Keratinocyte (primary cell): ENCODE results near the gene LYPD6B. TPM values are rescaled to one million over a fixed set of nuclear protein-coding genes. Genes with fewer than 3 reads are reported as not detected.

ENCODE experiments used
- DNase-seq: peaks from one replicate; pipeline ENCODE4 v3.0.0-alpha.2; 2011; ENCODE audit warnings: low read depth, missing footprints, low spot score
- FAIRE-seq: peaks from 2 replicates; lab custom pipeline; 2011; peaks lifted over from hg19 to GRCh38; lab: Jason Lieb, UNC
- H2AFZ ChIP-seq: 2 replicates; pipeline ENCODE4 v1.6.0; 2012; ENCODE audit warnings: low read length, control low read depth, inconsistent platforms; ENCODE audit not compliant: control insufficient read depth
- H3K27ac ChIP-seq: 2 replicates; pipeline ENCODE4 v1.5.1; 2011; ENCODE audit warnings: low read length; ENCODE audit not compliant: control insufficient read depth, insufficient read depth
- H3K27me3 ChIP-seq: 3 replicates; pipeline ENCODE4 v1.6.0; 2011; ENCODE audit warnings: low read length; ENCODE audit not compliant: control insufficient read depth, insufficient read depth; ENCODE audit errors: extremely low read depth
- H3K36me3 ChIP-seq, 2 experiments: 2 replicates in 1 of 2; 3 replicates in 1 of 2; pipeline ENCODE4 v1.5.1; 2011; ENCODE audit warnings: low read length in 2 of 2, mild to moderate bottlenecking in 1 of 2; ENCODE audit not compliant: control insufficient read depth in 2 of 2, insufficient read depth in 2 of 2; ENCODE audit errors: extremely low read depth in 1 of 2
- H3K4me1 ChIP-seq: 3 replicates; pipeline ENCODE4 v1.5.1; 2011; ENCODE audit warnings: low read length; ENCODE audit not compliant: control insufficient read depth, insufficient read depth; ENCODE audit errors: extremely low read depth
- H3K4me2 ChIP-seq: 3 replicates; pipeline ENCODE4 v1.6.0; 2011; ENCODE audit warnings: low read depth, low read length; ENCODE audit not compliant: control insufficient read depth, insufficient read depth; ENCODE audit errors: extremely low read depth
- H3K4me3 ChIP-seq, 3 experiments: fragments of 200-600 bp in 1 of 3; sonication (generic) in 1 of 3; 2 replicates in 2 of 3; 3 replicates in 1 of 3; pipeline ENCODE4 v1.5.1; 2011 to 2016; ENCODE audit warnings: low read length in 3 of 3, mild to moderate bottlenecking in 3 of 3, control low read depth in 2 of 3, inconsistent platforms in 1 of 3, low read depth in 1 of 3, mixed read lengths in 1 of 3, mixed run types in 1 of 3, moderate library complexity in 1 of 3; ENCODE audit not compliant: control insufficient read depth in 2 of 3, insufficient read depth in 2 of 3; ENCODE audit errors: extremely low read depth in 1 of 3
- H3K79me2 ChIP-seq: 2 replicates; pipeline ENCODE4 v1.6.0; 2012; ENCODE audit warnings: low read length; ENCODE audit not compliant: control insufficient read depth, insufficient read depth
- H3K9ac ChIP-seq: 3 replicates; pipeline ENCODE4 v1.6.0; 2011; ENCODE audit warnings: low read length; ENCODE audit not compliant: control insufficient read depth, insufficient read depth; ENCODE audit errors: extremely low read depth
- H3K9me1 ChIP-seq: 3 replicates; pipeline ENCODE4 v1.6.0; 2011; ENCODE audit warnings: low read length; ENCODE audit not compliant: control insufficient read depth, insufficient read depth; ENCODE audit errors: extremely low read depth
- H3K9me3 ChIP-seq: 2 replicates; pipeline ENCODE4 v1.5.1; 2012; ENCODE audit warnings: low read depth, low read length; ENCODE audit not compliant: control insufficient read depth
- H4K20me1 ChIP-seq: 3 replicates; pipeline ENCODE4 v1.6.0; 2011; ENCODE audit warnings: low read length; ENCODE audit not compliant: control insufficient read depth, insufficient read depth; ENCODE audit errors: extremely low read depth
- CTCF ChIP-seq, 3 experiments: IDR thresholded peaks in 1 of 3; conservative IDR thresholded peaks in 1 of 3; optimal IDR thresholded peaks in 1 of 3; 2 replicates in 2 of 3; 3 replicates in 1 of 3; pipeline versions ENCODE3 to v1.5.1; 2011; ENCODE audit warnings: low read length in 3 of 3, mild to moderate bottlenecking in 3 of 3, moderate library complexity in 2 of 3, control low read depth in 1 of 3, inconsistent platforms in 1 of 3; ENCODE audit not compliant: insufficient read depth in 2 of 3; ENCODE audit errors: extremely low read depth in 1 of 3
- EZH2 ChIP-seq: IDR thresholded peaks from one replicate; pipeline ENCODE4 v1.6.1; 2012; ENCODE audit warnings: inconsistent platforms, mild to moderate bottlenecking, low read length, moderate library complexity
- dilution Hi-C: fragments of 300-500 bp; cut with MboI; formaldehyde crosslinking; loops from one replicate; pipeline ENCODE4 v1.7.0; 2020; ENCODE audit warnings: low sequenced_read_pairs; ENCODE audit not compliant: extremely low pct_ligation_motif_present
- polyA plus RNA-seq, 5 experiments: library from polyadenylated mRNA; depleted of rRNA in 3 of 5; stranded (reverse) in 3 of 5; stranded (forward) in 1 of 5; unstranded in 1 of 5; fragments of >200 nt; gene quantifications; 1 replicate in 1 of 5; 2 replicates in 3 of 5; 3 replicates in 1 of 5; pipeline versions ENCODE4 v1.2.1 to v1.2.3, GENCODE V29; 2011 to 2012; ENCODE audit warnings: missing spikeins in 2 of 5, low read depth in 1 of 5, low replicate concordance in 1 of 5

The LYPD6B gene
- polyA plus RNA-seq, 1 donor (not counting 4 experiments of a cell fraction or from before 2014, with no cell fraction given) = 24.7 TPM

- H3K4me1 ChIP-seq = peaks cover 16% of the 10 kb centered on the region
- no peaks in the 10 kb centered on the region for H3K79me2 ChIP-seq
- H3K9me1 ChIP-seq = no peaks in the 10 kb centered on the region
- no peak for FAIRE-seq
- TF ChIP-seq EZH2 (no peak), CTCF (optimal IDR thresholded peaks at IDR 0.05 in 1 of 3, IDR thresholded peaks at IDR 0.05 in 1 of 3, conservative IDR thresholded peaks at IDR 0.05 in 1 of 3; ENCODE audit: extremely low read depth in 1 of 3, insufficient read depth in 2 of 3, low read length in 3 of 3) (no peak)
- H3K27me3 ChIP-seq = no peaks in the 10 kb centered on the region
- DNase-seq = no peak
- H3K4me3 ChIP-seq = no peak overlapping the region
- H4K20me1 ChIP-seq = no peaks in the 10 kb centered on the region
- H3K27ac ChIP-seq = no peak overlapping the region
- H2AFZ ChIP-seq = no peak overlapping the region
- H3K9me3 ChIP-seq = no peaks in the 10 kb centered on the region
- H3K4me2 ChIP-seq = no peak overlapping the region
- no peaks in the 10 kb centered on the region for H3K36me3 ChIP-seq
- dilution Hi-C loops = no loop called here
- H3K9ac ChIP-seq = no peak overlapping the region
Observed at GRCh38 chr2:149044500-149044899, 6.0 kb downstream of the LYPD6B start.

GRCh38 chr2:149047118-149047517 lies 8.6 kb downstream of the LYPD6B start:
- H3K9ac ChIP-seq = no peak overlapping the region
- H3K36me3 ChIP-seq = no peaks in the 10 kb centered on the region
- no peak overlapping the region for H3K4me3 ChIP-seq
- H3K4me2 ChIP-seq = no peak overlapping the region
- H3K27ac ChIP-seq = no peak overlapping the region
- no peak overlapping the region for H2AFZ ChIP-seq
- H3K9me3 ChIP-seq = no peaks in the 10 kb centered on the region
- H3K9me1 ChIP-seq = no peaks in the 10 kb centered on the region
- no peak for FAIRE-seq
- no peak for DNase-seq
- no peaks in the 10 kb centered on the region for H3K79me2 ChIP-seq
- H3K27me3 ChIP-seq = no peaks in the 10 kb centered on the region
- TF ChIP-seq CTCF (optimal IDR thresholded peaks at IDR 0.05 in 1 of 3, IDR thresholded peaks at IDR 0.05 in 1 of 3, conservative IDR thresholded peaks at IDR 0.05 in 1 of 3; ENCODE audit: extremely low read depth in 1 of 3, insufficient read depth in 2 of 3, low read length in 3 of 3) (no peak), EZH2 (no peak)
- dilution Hi-C loops = no loop called here
- H3K4me1 ChIP-seq = peaks cover 20% of the 10 kb centered on the region
- H4K20me1 ChIP-seq = no peaks in the 10 kb centered on the region
